D721Med (cell line): ENCODE measurements around the gene TMEM131L.
"Not testable (repeated sequence)": the region's sequence is repeated elsewhere in the genome, so short reads cannot be mapped to it uniquely, and the experiment has no call there.

ENCODE experiments used
- DNase-seq: peaks from one replicate; pipeline ENCODE4 v3.0.0; 2011; ENCODE audit warnings: low spot score; ENCODE audit not compliant: insufficient read length
- FAIRE-seq: peaks from 2 replicates; lab custom pipeline; 2011; peaks lifted over from hg19 to GRCh38; lab: Jason Lieb, UNC
- TF ChIP-seq, protein P1 (sequence below): IDR thresholded peaks from 2 replicates; pipeline ENCODE4 v1.5.1; 2012; ENCODE audit warnings: mild to moderate bottlenecking, control low read depth; ENCODE audit not compliant: insufficient read depth; ENCODE audit errors: missing control alignments

Gene TMEM131L

GRCh38 chr4:153593161-153593560 lies 127.0 kb downstream of the TMEM131L start:
- no peak for FAIRE-seq

GRCh38 chr4:153594210-153594609 lies 128.1 kb downstream of the TMEM131L start:
- DNase-seq (no peak), FAIRE-seq (no peak)
- TF ChIP-seq, protein P1, sequence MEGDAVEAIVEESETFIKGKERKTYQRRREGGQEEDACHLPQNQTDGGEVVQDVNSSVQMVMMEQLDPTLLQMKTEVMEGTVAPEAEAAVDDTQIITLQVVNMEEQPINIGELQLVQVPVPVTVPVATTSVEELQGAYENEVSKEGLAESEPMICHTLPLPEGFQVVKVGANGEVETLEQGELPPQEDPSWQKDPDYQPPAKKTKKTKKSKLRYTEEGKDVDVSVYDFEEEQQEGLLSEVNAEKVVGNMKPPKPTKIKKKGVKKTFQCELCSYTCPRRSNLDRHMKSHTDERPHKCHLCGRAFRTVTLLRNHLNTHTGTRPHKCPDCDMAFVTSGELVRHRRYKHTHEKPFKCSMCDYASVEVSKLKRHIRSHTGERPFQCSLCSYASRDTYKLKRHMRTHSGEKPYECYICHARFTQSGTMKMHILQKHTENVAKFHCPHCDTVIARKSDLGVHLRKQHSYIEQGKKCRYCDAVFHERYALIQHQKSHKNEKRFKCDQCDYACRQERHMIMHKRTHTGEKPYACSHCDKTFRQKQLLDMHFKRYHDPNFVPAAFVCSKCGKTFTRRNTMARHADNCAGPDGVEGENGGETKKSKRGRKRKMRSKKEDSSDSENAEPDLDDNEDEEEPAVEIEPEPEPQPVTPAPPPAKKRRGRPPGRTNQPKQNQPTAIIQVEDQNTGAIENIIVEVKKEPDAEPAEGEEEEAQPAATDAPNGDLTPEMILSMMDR, result no peak

More at GRCh38 chr4:153593161-153593560, 127.0 kb downstream of the TMEM131L start:
- no peak for DNase-seq
- TF ChIP-seq, protein P1, result no peak

- FAIRE-seq, result no peak
- no peak for DNase-seq
- TF ChIP-seq, protein P1, result no peak
Measured at GRCh38 chr4:153595894-153596601, 129.9 kb downstream of the TMEM131L start.

DNA sequence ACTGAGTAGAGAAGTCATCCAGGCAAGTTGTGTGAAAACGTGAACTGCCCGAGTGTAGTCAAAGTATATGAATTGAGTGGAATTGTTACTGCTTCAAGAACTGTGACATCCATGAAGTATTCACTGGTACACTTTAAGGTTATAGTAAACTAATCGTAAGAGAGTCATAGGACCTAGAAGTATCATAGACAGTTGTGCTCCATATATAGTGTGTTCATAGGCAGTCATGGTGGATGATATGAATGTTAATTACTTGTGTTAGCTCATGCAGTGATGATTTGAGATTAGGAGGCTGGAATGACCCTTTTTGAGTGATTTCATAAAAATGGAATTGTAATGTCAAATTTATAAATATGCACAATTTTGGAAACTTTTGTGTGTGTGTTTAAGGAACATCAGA lies 136.6 kb downstream of the TMEM131L start:
- no peak for FAIRE-seq
- TF ChIP-seq, protein P1, result no peak
- DNase-seq, result no peak

DNA sequence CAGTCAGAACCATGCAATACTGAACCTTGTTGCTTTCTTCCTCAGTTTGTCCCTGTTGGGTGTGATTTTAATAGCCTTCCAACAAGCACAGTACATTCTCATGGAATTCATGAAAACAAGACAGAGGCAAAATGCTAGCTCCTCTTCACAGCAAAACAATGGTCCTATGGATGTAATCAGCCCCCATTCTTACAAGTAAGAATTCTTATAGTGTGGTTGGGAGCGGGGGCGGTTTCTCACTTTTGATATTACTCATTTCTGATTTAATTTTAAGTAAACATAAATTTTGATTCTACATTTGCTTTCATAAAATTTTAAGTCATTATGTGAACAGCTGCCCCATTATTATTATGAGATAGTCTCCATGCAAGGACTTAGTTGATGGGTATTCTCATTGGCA lies 137.1 kb downstream of the TMEM131L start:
- TF ChIP-seq, protein P1, result no peak
- no peak for FAIRE-seq
- DNase-seq, result no peak

DNA sequence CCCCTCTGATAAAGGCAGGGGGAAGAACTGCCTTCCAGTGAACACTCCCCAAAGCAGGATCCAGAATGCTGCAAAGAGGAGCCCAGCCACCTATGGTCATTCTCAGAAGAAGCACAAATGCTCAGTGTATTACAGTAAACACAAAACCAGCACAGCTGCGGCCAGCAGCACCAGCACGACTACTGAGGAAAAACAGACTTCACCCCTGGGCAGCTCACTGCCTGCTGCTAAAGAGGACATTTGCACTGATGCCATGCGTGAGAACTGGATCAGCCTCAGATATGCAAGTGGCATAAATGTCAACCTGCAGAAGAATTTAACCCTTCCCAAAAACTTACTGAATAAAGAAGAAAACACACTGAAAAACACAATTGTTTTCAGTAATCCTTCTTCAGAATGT lies 137.7 kb downstream of the TMEM131L start:
- TF ChIP-seq, protein P1, result no peak
- no peak for DNase-seq
- no peak for FAIRE-seq

DNA sequence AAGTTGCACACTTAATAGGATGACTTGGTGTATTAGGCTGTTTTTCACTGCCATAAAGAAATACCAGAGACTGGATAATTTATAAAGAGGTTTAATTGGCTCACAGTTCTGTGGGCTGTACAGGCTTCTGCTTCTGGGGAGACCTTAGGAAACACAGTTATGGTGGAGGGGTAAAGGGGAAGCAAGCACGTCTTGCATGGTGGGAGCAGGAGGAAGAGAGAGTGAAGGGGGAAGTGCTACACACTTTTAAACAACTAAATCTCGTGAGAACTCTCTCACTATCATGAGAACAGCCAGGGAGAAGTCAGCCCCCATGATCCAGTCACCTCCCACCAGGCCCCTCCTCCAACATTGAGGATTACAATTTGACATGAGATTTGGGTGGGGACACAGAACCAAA lies 142.9 kb downstream of the TMEM131L start:
- not testable (repeated sequence) for FAIRE-seq, DNase-seq
